ENCODE measurements around the gene C10orf67.

DNA sequence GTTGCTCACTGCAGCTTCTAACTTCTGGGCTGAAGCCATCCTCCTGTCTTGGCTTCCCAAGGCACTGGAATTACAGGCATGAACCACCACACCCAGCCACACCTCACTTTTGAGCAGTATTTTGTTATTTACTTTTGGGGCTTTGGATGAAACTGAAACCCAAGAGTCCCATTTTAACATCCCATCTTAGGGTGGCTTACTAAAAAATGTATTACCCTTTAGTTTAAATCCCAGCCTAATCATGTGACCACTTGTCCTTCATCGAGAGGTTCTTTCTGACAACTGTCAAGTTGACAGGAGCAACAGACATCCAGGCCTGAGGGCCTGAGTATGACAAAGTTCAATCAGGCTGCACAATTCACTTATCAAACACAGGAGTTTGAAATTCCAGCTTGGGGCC, 33.6 kb downstream of the C10orf67 start:
- no peak for TF ChIP-seq CTCF (IDR thresholded peaks at IDR 0.05)
- no peak for TF ChIP-seq POLR2A (IDR thresholded peaks at IDR 0.05)

Data from uterus (tissue), 2 donors.